PFSK-1 (cell line): ENCODE results near the gene EHF.

ENCODE experiments used
- FOXP2 ChIP-seq: optimal IDR thresholded peaks from 2 replicates; pipeline ENCODE3; 2011; ENCODE audit warnings: borderline replicate concordance, control low read depth, inconsistent platforms; ENCODE audit not compliant: insufficient read depth; ENCODE audit errors: extremely low read length, extremely low read depth
- POLR2AphosphoS5 ChIP-seq: IDR thresholded peaks from 2 replicates; pipeline ENCODE4 v1.6.1; 2012; ENCODE audit warnings: low read depth, mild to moderate bottlenecking, control low read depth, low read length, moderate library complexity
- SIN3A ChIP-seq: IDR thresholded peaks from 2 replicates; pipeline ENCODE4 v1.6.1; 2012; ENCODE audit warnings: mild to moderate bottlenecking, low read length, moderate library complexity, borderline replicate concordance; ENCODE audit not compliant: insufficient read depth
- TAF1 ChIP-seq: IDR thresholded peaks from 2 replicates; pipeline ENCODE4 v1.6.1; 2012; ENCODE audit warnings: low read length, control low read depth, borderline replicate concordance; ENCODE audit not compliant: insufficient read depth
- TF ChIP-seq, protein P1 (sequence below), 2 experiments: IDR thresholded peaks; 2 replicates each; pipeline versions ENCODE4 v1.6.1 to v1.8.0; 2011 to 2012; ENCODE audit warnings: low read depth in 2 of 2, low read length in 2 of 2, control low read depth in 1 of 2, inconsistent platforms in 1 of 2, mild to moderate bottlenecking in 1 of 2, moderate library complexity in 1 of 2; ENCODE audit not compliant: insufficient read depth in 1 of 2

EHF gene

DNA sequence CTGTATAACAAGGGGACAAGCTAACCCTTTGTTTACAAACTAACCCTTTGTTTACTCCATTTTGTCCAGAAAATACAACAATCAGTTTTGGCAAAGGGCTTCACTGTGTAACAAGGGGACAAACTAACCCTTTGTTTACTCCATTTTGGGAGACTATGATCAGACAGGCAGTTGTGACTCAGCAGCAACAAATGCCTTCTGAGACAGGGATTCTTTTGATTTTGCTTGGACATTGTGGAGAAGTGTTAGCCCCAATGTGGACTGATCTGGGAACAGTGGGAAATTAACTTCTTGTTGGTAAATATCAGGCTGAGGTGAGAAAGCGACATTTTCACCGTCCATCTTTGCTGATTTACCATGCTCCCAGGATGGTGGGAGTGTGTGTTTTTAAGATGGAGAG lies 983 bp downstream of the EHF start:
- TF ChIP-seq POLR2AphosphoS5 (no peak), TAF1 (no peak), SIN3A (no peak), FOXP2 (no peak)
- TF ChIP-seq, protein P1, sequence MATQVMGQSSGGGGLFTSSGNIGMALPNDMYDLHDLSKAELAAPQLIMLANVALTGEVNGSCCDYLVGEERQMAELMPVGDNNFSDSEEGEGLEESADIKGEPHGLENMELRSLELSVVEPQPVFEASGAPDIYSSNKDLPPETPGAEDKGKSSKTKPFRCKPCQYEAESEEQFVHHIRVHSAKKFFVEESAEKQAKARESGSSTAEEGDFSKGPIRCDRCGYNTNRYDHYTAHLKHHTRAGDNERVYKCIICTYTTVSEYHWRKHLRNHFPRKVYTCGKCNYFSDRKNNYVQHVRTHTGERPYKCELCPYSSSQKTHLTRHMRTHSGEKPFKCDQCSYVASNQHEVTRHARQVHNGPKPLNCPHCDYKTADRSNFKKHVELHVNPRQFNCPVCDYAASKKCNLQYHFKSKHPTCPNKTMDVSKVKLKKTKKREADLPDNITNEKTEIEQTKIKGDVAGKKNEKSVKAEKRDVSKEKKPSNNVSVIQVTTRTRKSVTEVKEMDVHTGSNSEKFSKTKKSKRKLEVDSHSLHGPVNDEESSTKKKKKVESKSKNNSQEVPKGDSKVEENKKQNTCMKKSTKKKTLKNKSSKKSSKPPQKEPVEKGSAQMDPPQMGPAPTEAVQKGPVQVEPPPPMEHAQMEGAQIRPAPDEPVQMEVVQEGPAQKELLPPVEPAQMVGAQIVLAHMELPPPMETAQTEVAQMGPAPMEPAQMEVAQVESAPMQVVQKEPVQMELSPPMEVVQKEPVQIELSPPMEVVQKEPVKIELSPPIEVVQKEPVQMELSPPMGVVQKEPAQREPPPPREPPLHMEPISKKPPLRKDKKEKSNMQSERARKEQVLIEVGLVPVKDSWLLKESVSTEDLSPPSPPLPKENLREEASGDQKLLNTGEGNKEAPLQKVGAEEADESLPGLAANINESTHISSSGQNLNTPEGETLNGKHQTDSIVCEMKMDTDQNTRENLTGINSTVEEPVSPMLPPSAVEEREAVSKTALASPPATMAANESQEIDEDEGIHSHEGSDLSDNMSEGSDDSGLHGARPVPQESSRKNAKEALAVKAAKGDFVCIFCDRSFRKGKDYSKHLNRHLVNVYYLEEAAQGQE (IDR thresholded peaks at IDR 0.05; ENCODE audit: insufficient read depth in 1 of 2, low read depth in 2 of 2, low read length in 2 of 2), result no peak

DNA sequence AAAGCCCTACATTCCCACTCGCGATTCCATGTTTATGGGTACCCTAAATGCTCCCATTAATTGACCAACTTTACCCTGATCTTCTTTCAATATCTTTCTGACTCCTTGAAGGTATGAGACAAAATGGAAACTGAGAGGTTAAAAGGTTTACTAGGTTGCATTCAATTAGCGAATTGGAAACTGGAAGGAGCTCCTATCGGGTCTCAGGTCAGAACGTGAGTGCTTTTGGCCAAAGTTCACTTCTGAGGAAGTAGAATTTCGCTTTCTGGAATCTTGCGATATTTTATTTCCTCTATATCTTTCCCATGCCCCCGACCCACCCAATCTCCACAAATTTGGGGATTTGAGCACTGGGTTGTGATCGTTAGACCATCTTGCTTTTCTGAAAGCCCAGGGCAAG lies 2.6 kb downstream of the EHF start:
- TF ChIP-seq, protein P1 (IDR thresholded peaks at IDR 0.05; ENCODE audit: insufficient read depth in 1 of 2, low read depth in 2 of 2, low read length in 2 of 2), result no peak

DNA sequence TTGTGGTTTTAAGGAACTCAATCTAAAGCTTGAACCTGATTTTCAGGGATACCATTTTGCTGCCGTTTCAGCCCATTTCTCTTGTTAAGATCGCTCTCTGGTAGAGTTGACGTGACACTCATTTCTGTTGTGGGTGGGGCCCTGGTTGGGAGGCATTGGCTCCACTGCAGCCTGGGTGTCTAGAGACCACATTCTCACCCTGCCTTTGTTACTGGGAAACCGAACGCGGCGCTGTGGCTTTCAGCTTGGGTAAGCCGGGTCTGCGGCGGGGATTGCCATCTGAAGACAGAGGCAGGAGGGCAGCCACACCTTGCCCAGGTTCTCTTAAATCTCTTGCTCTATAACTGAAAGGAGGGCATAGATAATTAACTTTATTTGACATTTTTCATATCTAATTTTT lies 3.2 kb downstream of the EHF start:
- TF ChIP-seq SIN3A (no peak), POLR2AphosphoS5 (no peak), FOXP2 (no peak), TAF1 (no peak)
- TF ChIP-seq, protein P1 (IDR thresholded peaks at IDR 0.05; ENCODE audit: insufficient read depth in 1 of 2, low read depth in 2 of 2, low read length in 2 of 2), result no peak

DNA sequence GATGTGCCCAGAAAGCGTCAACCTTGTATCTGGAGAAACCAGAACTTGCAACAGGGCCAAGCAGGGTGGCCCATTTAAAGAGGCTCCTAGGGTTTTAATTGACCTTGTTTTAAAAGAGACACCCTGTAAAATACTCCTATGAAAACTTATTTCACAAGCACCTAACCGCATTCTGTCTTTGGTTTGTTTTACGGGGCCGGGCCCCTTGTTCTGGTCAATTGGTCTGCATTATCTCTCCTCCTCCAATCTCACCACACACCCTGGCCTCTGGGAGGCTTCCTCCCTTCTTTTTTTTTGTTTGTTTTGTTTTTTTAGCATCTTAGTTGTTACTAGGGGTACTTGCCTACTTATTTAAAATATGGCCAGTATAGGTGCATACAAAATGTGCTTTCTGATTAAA lies 4.7 kb downstream of the EHF start:
- TF ChIP-seq TAF1, result no peak
- no peak for TF ChIP-seq SIN3A
- no peak for TF ChIP-seq FOXP2
- TF ChIP-seq, protein P1 (IDR thresholded peaks at IDR 0.05; ENCODE audit: insufficient read depth in 1 of 2, low read depth in 2 of 2, low read length in 2 of 2), result no peak
- TF ChIP-seq POLR2AphosphoS5, result no peak

DNA sequence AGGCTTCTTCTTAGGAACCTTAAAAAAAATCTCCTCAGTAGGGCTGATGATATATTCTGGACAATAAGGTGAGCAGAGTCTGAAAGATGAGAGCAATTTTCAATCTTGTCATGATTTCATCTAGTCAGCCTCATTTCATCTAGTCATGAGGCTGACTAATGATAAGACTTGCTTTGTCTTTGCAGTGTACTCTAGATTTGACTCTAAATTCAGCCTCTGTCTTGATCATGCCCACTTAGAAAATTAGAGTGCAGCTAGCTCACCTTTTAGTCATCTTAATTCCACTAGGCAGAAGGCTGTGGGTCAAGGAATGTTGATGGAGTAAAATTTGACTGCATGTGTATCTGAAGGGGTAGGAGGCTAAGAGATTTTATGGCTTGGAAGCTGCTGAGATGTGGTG lies 5.5 kb downstream of the EHF start:
- TF ChIP-seq TAF1 (no peak), POLR2AphosphoS5 (no peak), FOXP2 (no peak), SIN3A (no peak)
- TF ChIP-seq, protein P1 (IDR thresholded peaks at IDR 0.05; ENCODE audit: insufficient read depth in 1 of 2, low read depth in 2 of 2, low read length in 2 of 2), result no peak
